Fibroblast of skin of scalp (primary cell): ENCODE data around the gene IFNW1.
A peak's percentile ranks its signal among the peaks of the same experiment; 100 is the strongest.

Experiments
- DNase-seq: peaks from one replicate; pipeline ENCODE4 v3.0.0-alpha.2; 2013

IFNW1 gene

DNA sequence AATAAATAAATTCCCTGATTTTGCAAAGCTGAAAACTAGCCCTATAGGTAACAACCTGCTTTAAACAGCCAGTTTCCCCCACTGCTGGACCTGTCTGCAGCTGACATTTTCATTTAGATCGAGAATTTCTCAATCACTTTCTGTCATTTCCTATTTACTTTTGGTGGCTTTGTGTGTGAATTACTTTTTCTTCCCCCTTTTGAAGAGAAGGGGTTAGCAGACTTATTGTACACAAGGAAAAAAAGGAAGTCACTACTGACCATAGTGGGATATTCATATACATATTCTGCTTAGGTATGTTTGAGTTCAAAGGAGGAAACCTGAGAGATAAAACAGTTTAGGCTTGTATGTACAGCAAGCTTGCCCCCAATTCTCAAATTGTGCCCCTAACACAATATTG, 36.8 kb downstream of the IFNW1 start:
- DNase-seq, result no peak

DNA sequence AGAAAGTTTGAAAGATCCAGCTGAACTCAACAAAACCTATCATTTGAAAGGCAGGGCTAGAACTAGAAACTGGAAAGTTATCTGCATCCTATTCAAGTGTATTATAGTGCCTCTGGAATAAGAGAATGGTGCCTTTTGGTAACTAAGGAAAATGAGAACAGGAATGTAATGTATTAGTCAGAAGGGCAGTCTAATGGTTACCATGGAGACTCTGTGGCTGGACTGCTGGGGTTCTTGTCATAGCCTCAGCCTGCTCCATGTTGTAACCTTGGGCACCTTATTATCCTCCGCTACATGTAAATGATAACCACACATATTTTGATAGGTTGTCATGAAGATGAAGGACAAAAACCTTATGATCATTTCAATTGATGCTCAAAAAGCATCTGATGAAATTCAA, 39.3 kb downstream of the IFNW1 start:
- DNase-seq, result peak; percentile 19

- DNase-seq, result no peak
Observed at GRCh38 chr9:21097817-21098216, 43.8 kb downstream of the IFNW1 start.

- DNase-seq, result no peak
Observed at GRCh38 chr9:21096901-21097255, 44.8 kb downstream of the IFNW1 start.

DNA sequence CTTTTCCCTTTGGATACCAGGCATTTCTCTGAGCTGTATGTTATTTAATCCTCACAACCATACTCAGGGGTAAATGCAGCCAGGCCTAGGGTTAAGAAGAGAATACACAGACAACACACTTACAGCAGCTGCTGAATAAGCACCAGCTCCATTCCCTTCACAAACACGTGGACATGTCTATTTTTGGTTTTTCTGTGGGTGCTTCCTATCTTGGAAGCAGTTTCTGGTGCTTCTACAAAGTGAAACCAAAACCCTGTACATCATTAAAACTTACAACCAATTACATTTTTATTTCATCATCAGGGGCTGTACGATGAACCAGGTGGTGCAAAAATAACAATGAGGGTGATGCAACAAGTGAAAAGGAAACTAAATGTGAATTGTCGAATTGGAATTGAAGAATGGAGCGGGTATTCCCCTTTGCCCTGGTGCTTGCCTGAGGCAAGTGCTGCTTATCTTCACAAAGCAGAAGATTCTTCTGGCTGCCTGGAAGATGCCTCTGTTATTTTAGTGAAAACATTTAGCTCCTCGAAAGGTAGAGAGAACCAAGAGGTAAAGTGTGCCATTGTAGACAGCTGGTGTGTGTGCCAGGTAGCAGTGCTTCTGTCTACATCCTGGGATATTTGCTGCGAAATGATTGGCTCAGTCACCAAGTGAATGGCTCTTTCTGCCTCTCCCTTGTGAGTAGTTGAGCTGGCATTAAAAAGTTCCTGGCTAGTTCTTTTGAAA, 45.3 kb downstream of the IFNW1 start:
- DNase-seq, result peak; percentile 46

GRCh38 chr9:21095561-21095960, 46.1 kb downstream of the IFNW1 start:
- peak; percentile 31 for DNase-seq
